Measurements from ENCODE around the gene SCGB3A2.

The SCGB3A2 gene

GRCh38 chr5:147878066-147878759 is at the start of gene SCGB3A2:
Gene SCGB3A2, plus strand, starts transcription at chr5:147878711. Its CDS starts 93 bp downstream, at chr5:147878804.
- H3K4me1 Mint-ChIP-seq = no peaks in the 10 kb centered on the region
- ATAC-seq (replicated peaks) = no peak

GRCh38 chr5:147830035-147830434 is 48.5 kb upstream of the SCGB3A2 start:
- DNase-seq = no peak
- no peak overlapping the region for H3K27ac Mint-ChIP-seq
- no peak overlapping the region for H3K4me3 Mint-ChIP-seq
- no peaks in the 10 kb centered on the region for H3K9me3 Mint-ChIP-seq
- ATAC-seq (replicated peaks) = no peak
- H3K4me1 Mint-ChIP-seq = no peaks in the 10 kb centered on the region
- no peaks in the 10 kb centered on the region for H3K36me3 Mint-ChIP-seq
- H3K27me3 Mint-ChIP-seq = no peaks in the 10 kb centered on the region

More at GRCh38 chr5:147878066-147878759, at the start of gene SCGB3A2:
- DNase-seq = no peak
- Mint-ChIP-seq H3K36me3 (no peaks in the 10 kb centered on the region), H3K27ac (no peak within 1 kb of the TSS), H3K27me3 (peaks cover 0 to 5% of the 10 kb centered on the region in 2 donors), H3K9me3 (no peaks in the 10 kb centered on the region), H3K4me3 (no peak within 1 kb of the TSS)

- ATAC-seq (replicated peaks) = no peak
- DNase-seq = no peak
- Mint-ChIP-seq H3K27me3 (no peaks in the 10 kb centered on the region), H3K4me3 (no peak within 1 kb of the TSS), H3K27ac (no peak within 1 kb of the TSS), H3K4me1 (no peaks in the 10 kb centered on the region), H3K9me3 (no peaks in the 10 kb centered on the region), H3K36me3 (no peaks in the 10 kb centered on the region)
Observed at GRCh38 chr5:147831465-147831864, 47.0 kb upstream of the SCGB3A2 start, which contains the start of gene SPINK1. Gene SPINK1, minus strand, starts transcription at chr5:147831671. Its CDS starts 94 bp downstream, at chr5:147831577.

- no peak for ATAC-seq (replicated peaks)
- peaks cover 0 to 2% of the 10 kb centered on the region in 2 donors for H3K27me3 Mint-ChIP-seq
- no peaks in the 10 kb centered on the region for H3K4me1 Mint-ChIP-seq
- no peak overlapping the region for H3K4me3 Mint-ChIP-seq
- no peak overlapping the region for H3K27ac Mint-ChIP-seq
- no peak for DNase-seq
- H3K9me3 Mint-ChIP-seq = no peaks in the 10 kb centered on the region
- no peaks in the 10 kb centered on the region for H3K36me3 Mint-ChIP-seq
Observed at GRCh38 chr5:147832541-147832940, 46.0 kb upstream of the SCGB3A2 start.

GRCh38 chr5:147835386-147835798 is 43.1 kb upstream of the SCGB3A2 start:
- Mint-ChIP-seq H3K36me3 (no peaks in the 10 kb centered on the region), H3K27ac (no peak overlapping the region), H3K4me1 (no peaks in the 10 kb centered on the region), H3K27me3 (peaks cover 4 to 5% of the 10 kb centered on the region in 2 donors), H3K9me3 (peaks cover 0 to 4% of the 10 kb centered on the region in 2 donors), H3K4me3 (no peak overlapping the region)
- ATAC-seq (replicated peaks) (no peak), DNase-seq (no peak)

GRCh38 chr5:147836439-147836838 is 42.1 kb upstream of the SCGB3A2 start:
- peaks cover 4 to 5% of the 10 kb centered on the region in 2 donors for H3K27me3 Mint-ChIP-seq
- H3K36me3 Mint-ChIP-seq = no peaks in the 10 kb centered on the region
- peaks cover 0 to 4% of the 10 kb centered on the region in 2 donors for H3K9me3 Mint-ChIP-seq
- no peaks in the 10 kb centered on the region for H3K4me1 Mint-ChIP-seq
- no peak overlapping the region for H3K4me3 Mint-ChIP-seq
- DNase-seq = no peak
- H3K27ac Mint-ChIP-seq = no peak overlapping the region
- no peak for ATAC-seq (replicated peaks)

GRCh38 chr5:147842869-147843268 is 35.6 kb upstream of the SCGB3A2 start:
- peaks cover 0 to 13% of the 10 kb centered on the region in 2 donors for H3K27me3 Mint-ChIP-seq
- H3K27ac Mint-ChIP-seq = no peak overlapping the region
- DNase-seq (no peak), ATAC-seq (replicated peaks) (no peak)
- no peaks in the 10 kb centered on the region for H3K36me3 Mint-ChIP-seq
- H3K9me3 Mint-ChIP-seq = peaks cover 0 to 4% of the 10 kb centered on the region in 2 donors
- H3K4me1 Mint-ChIP-seq = no peaks in the 10 kb centered on the region
- no peak overlapping the region for H3K4me3 Mint-ChIP-seq

GRCh38 chr5:147844846-147845245 is 33.7 kb upstream of the SCGB3A2 start:
- Mint-ChIP-seq H3K4me3 (no peak overlapping the region), H3K36me3 (no peaks in the 10 kb centered on the region), H3K27ac (no peak overlapping the region), H3K4me1 (no peaks in the 10 kb centered on the region), H3K9me3 (no peaks in the 10 kb centered on the region), H3K27me3 (peaks cover 0 to 9% of the 10 kb centered on the region in 2 donors)
- DNase-seq = no peak
- ATAC-seq (replicated peaks) = no peak

GRCh38 chr5:147845618-147846017 is 32.9 kb upstream of the SCGB3A2 start:
- H3K9me3 Mint-ChIP-seq = no peaks in the 10 kb centered on the region
- H3K36me3 Mint-ChIP-seq = no peaks in the 10 kb centered on the region
- DNase-seq = no peak
- no peak overlapping the region for H3K27ac Mint-ChIP-seq
- ATAC-seq (replicated peaks) = no peak
- peaks cover 0 to 9% of the 10 kb centered on the region in 2 donors for H3K27me3 Mint-ChIP-seq
- no peak overlapping the region for H3K4me3 Mint-ChIP-seq
- no peaks in the 10 kb centered on the region for H3K4me1 Mint-ChIP-seq

- H3K4me1 Mint-ChIP-seq = no peaks in the 10 kb centered on the region
- ATAC-seq (replicated peaks) (no peak), DNase-seq (no peak)
- no peaks in the 10 kb centered on the region for H3K36me3 Mint-ChIP-seq
- no peaks in the 10 kb centered on the region for H3K9me3 Mint-ChIP-seq
- no peak overlapping the region for H3K27ac Mint-ChIP-seq
- H3K4me3 Mint-ChIP-seq = no peak overlapping the region
- peaks cover 0 to 8% of the 10 kb centered on the region in 2 donors for H3K27me3 Mint-ChIP-seq
Observed at GRCh38 chr5:147849226-147849625, 29.3 kb upstream of the SCGB3A2 start.

- Mint-ChIP-seq H3K27me3 (peaks cover 0 to 5% of the 10 kb centered on the region in 2 donors), H3K4me1 (no peaks in the 10 kb centered on the region), H3K4me3 (no peak overlapping the region), H3K36me3 (no peaks in the 10 kb centered on the region), H3K9me3 (no peaks in the 10 kb centered on the region), H3K27ac (no peak overlapping the region)
- DNase-seq (no peak), ATAC-seq (replicated peaks) (no peak)
Observed at GRCh38 chr5:147851578-147851977, 26.9 kb upstream of the SCGB3A2 start.

- no peaks in the 10 kb centered on the region for H3K4me1 Mint-ChIP-seq
- H3K27ac Mint-ChIP-seq = no peak overlapping the region
Observed at GRCh38 chr5:147852365-147852764, 26.1 kb upstream of the SCGB3A2 start.

GRCh38 chr5:147853372-147853987 is 25.0 kb upstream of the SCGB3A2 start:
- DNase-seq = no peak
- no peak for ATAC-seq (replicated peaks)
- Mint-ChIP-seq H3K27ac (no peak overlapping the region), H3K27me3 (peaks cover 0 to 7% of the 10 kb centered on the region in 2 donors), H3K9me3 (no peaks in the 10 kb centered on the region), H3K4me1 (no peaks in the 10 kb centered on the region), H3K36me3 (no peaks in the 10 kb centered on the region), H3K4me3 (no peak overlapping the region)

More at GRCh38 chr5:147852365-147852764, 26.1 kb upstream of the SCGB3A2 start:
- Mint-ChIP-seq H3K9me3 (no peaks in the 10 kb centered on the region), H3K4me3 (no peak overlapping the region), H3K36me3 (no peaks in the 10 kb centered on the region), H3K27me3 (peaks cover 0 to 5% of the 10 kb centered on the region in 2 donors)
- peak in 1 of 2 donors; percentile 31 for ATAC-seq (replicated peaks)
- DNase-seq = no peak

GRCh38 chr5:147854331-147854730 is 24.2 kb upstream of the SCGB3A2 start:
- H3K9me3 Mint-ChIP-seq = no peaks in the 10 kb centered on the region
- ATAC-seq (replicated peaks) (no peak), DNase-seq (no peak)
- no peaks in the 10 kb centered on the region for H3K36me3 Mint-ChIP-seq
- no peak overlapping the region for H3K4me3 Mint-ChIP-seq
- no peaks in the 10 kb centered on the region for H3K4me1 Mint-ChIP-seq
- H3K27ac Mint-ChIP-seq = no peak overlapping the region
- peaks cover 0 to 9% of the 10 kb centered on the region in 2 donors for H3K27me3 Mint-ChIP-seq
